ENCODE measurements around the gene NEURL1.

Gene NEURL1

GRCh38 chr10:103602028-103602851, 108.7 kb downstream of the NEURL1 start:
- Histone ChIP-seq H3K36me3 (ENCODE audit: insufficient read depth, low read length) (no peaks in the 10 kb centered on the region), H3K79me2 (ENCODE audit: insufficient read depth, low read length) (no peaks in the 10 kb centered on the region), H3K27me3 (ENCODE audit: insufficient read depth, low read length, poor library complexity, severe bottlenecking) (no peaks in the 10 kb centered on the region), H3K9ac (ENCODE audit: low read depth, low read length, poor library complexity, severe bottlenecking) (no peak overlapping the region), H3K4me2 (ENCODE audit: low read depth, low read length, poor library complexity, severe bottlenecking) (no peak overlapping the region), H4K20me1 (ENCODE audit: insufficient read depth, low read length, poor library complexity, severe bottlenecking) (no peaks in the 10 kb centered on the region), H3K9me3 (ENCODE audit: insufficient read depth, low read depth, low read length) (no peaks in the 10 kb centered on the region), H3K4me3 (ENCODE audit: low read length, poor library complexity, severe bottlenecking) (no peak overlapping the region), H2AFZ (ENCODE audit: low read length) (no peak overlapping the region), H3K4me1 (ENCODE audit: insufficient read depth, low read length, poor library complexity, severe bottlenecking) (no peaks in the 10 kb centered on the region), H3K9me2 (replicated peaks; ENCODE audit: low read depth, low read length) (no peaks in the 10 kb centered on the region), H3F3A (ENCODE audit: low read depth) (no peaks in the 10 kb centered on the region)
- TF ChIP-seq EZH2phosphoT487 (IDR thresholded peaks at IDR 0.05; ENCODE audit: borderline replicate concordance) (no peak), CTCF (conservative IDR thresholded peaks at IDR 0.05; ENCODE audit: low read length) (no peak)

GRCh38 chr10:103602852-103603155, 109.3 kb downstream of the NEURL1 start:
- no peak overlapping the region for H3K4me3 ChIP-seq (ENCODE audit: low read length, poor library complexity, severe bottlenecking)
- H3K36me3 ChIP-seq (ENCODE audit: insufficient read depth, low read length): no peaks in the 10 kb centered on the region
- no peaks in the 10 kb centered on the region for H3K4me1 ChIP-seq (ENCODE audit: insufficient read depth, low read length, poor library complexity, severe bottlenecking)
- H3K9me3 ChIP-seq (ENCODE audit: insufficient read depth, low read depth, low read length): no peaks in the 10 kb centered on the region
- H2AFZ ChIP-seq (ENCODE audit: low read length): no peak overlapping the region
- no peaks in the 10 kb centered on the region for H3F3A ChIP-seq (ENCODE audit: low read depth)
- no peaks in the 10 kb centered on the region for H3K79me2 ChIP-seq (ENCODE audit: insufficient read depth, low read length)
- no peaks in the 10 kb centered on the region for H3K27me3 ChIP-seq (ENCODE audit: insufficient read depth, low read length, poor library complexity, severe bottlenecking)
- H3K9ac ChIP-seq (ENCODE audit: low read depth, low read length, poor library complexity, severe bottlenecking): no peak overlapping the region
- no peak overlapping the region for H3K4me2 ChIP-seq (ENCODE audit: low read depth, low read length, poor library complexity, severe bottlenecking)
- H4K20me1 ChIP-seq (ENCODE audit: insufficient read depth, low read length, poor library complexity, severe bottlenecking): no peaks in the 10 kb centered on the region
- TF ChIP-seq EZH2phosphoT487 (IDR thresholded peaks at IDR 0.05; ENCODE audit: borderline replicate concordance) (no peak), CTCF (conservative IDR thresholded peaks at IDR 0.05; ENCODE audit: low read length) (no peak)
- H3K9me2 ChIP-seq (replicated peaks; ENCODE audit: low read depth, low read length): no peaks in the 10 kb centered on the region

GRCh38 chr10:103603382-103603781, 109.9 kb downstream of the NEURL1 start:
- Histone ChIP-seq H3K79me2 (ENCODE audit: insufficient read depth, low read length) (no peaks in the 10 kb centered on the region), H4K20me1 (ENCODE audit: insufficient read depth, low read length, poor library complexity, severe bottlenecking) (no peaks in the 10 kb centered on the region), H3K9ac (ENCODE audit: low read depth, low read length, poor library complexity, severe bottlenecking) (no peak overlapping the region), H3K4me3 (ENCODE audit: low read length, poor library complexity, severe bottlenecking) (no peak overlapping the region), H3F3A (ENCODE audit: low read depth) (no peaks in the 10 kb centered on the region), H3K27me3 (ENCODE audit: insufficient read depth, low read length, poor library complexity, severe bottlenecking) (no peaks in the 10 kb centered on the region), H3K36me3 (ENCODE audit: insufficient read depth, low read length) (no peaks in the 10 kb centered on the region), H3K9me2 (replicated peaks; ENCODE audit: low read depth, low read length) (no peaks in the 10 kb centered on the region), H3K4me2 (ENCODE audit: low read depth, low read length, poor library complexity, severe bottlenecking) (no peak overlapping the region), H3K9me3 (ENCODE audit: insufficient read depth, low read depth, low read length) (no peaks in the 10 kb centered on the region), H2AFZ (ENCODE audit: low read length) (no peak overlapping the region), H3K4me1 (ENCODE audit: insufficient read depth, low read length, poor library complexity, severe bottlenecking) (no peaks in the 10 kb centered on the region)
- TF ChIP-seq CTCF (conservative IDR thresholded peaks at IDR 0.05; ENCODE audit: low read length): no peak
